AG09309 (cell line): ENCODE results near the gene TMEM175.

Experiments used
- DNase-seq: peaks from one replicate; pipeline ENCODE4 v3.0.0-alpha.2; 2010; ENCODE audit warnings: low read depth
- H3K4me3 ChIP-seq: 2 replicates; pipeline ENCODE4 v1.5.1; 2011; ENCODE audit warnings: mild to moderate bottlenecking, low read depth, low read length, moderate library complexity; ENCODE audit not compliant: control insufficient read depth
- CTCF ChIP-seq: IDR thresholded peaks from 2 replicates; pipeline ENCODE4 v1.5.1; 2011; ENCODE audit warnings: mild to moderate bottlenecking, low read depth, low read length, inconsistent platforms; ENCODE audit not compliant: insufficient read depth, control insufficient read depth; ENCODE audit errors: missing control alignments

Gene TMEM175

GRCh38 chr4:909131-909571 is 23.1 kb upstream of the TMEM175 start:
- TF ChIP-seq CTCF: no peak
- DNase-seq: no peak
- no peak overlapping the region for H3K4me3 ChIP-seq

- no peak for TF ChIP-seq CTCF
- no peak overlapping the region for H3K4me3 ChIP-seq
- DNase-seq: no peak
Observed at GRCh38 chr4:909821-910220, 22.4 kb upstream of the TMEM175 start.

GRCh38 chr4:910366-911091 is 21.7 kb upstream of the TMEM175 start:
- no peak for TF ChIP-seq CTCF
- H3K4me3 ChIP-seq: no peak overlapping the region
- DNase-seq: no peak

GRCh38 chr4:911221-911751 is 21.0 kb upstream of the TMEM175 start:
- H3K4me3 ChIP-seq: no peak overlapping the region
- no peak for TF ChIP-seq CTCF
- no peak for DNase-seq

GRCh38 chr4:911871-912490 is 20.3 kb upstream of the TMEM175 start:
- DNase-seq: no peak
- no peak overlapping the region for H3K4me3 ChIP-seq
- no peak for TF ChIP-seq CTCF

- no peak for TF ChIP-seq CTCF
- DNase-seq: no peak
- no peak overlapping the region for H3K4me3 ChIP-seq
Observed at GRCh38 chr4:912548-913279, 19.5 kb upstream of the TMEM175 start.
